ENCODE results near the gene MYT1. TPM values are rescaled to one million over a fixed set of nuclear protein-coding genes. Genes with fewer than 3 reads are reported as not detected.

Gene MYT1
- total and polyA plus RNA-seq, 2 of the 13 experiments (the other 11 are each of a cell fraction or from before 2014, with no cell fraction given): 0.58 to 2.5 TPM

DNA sequence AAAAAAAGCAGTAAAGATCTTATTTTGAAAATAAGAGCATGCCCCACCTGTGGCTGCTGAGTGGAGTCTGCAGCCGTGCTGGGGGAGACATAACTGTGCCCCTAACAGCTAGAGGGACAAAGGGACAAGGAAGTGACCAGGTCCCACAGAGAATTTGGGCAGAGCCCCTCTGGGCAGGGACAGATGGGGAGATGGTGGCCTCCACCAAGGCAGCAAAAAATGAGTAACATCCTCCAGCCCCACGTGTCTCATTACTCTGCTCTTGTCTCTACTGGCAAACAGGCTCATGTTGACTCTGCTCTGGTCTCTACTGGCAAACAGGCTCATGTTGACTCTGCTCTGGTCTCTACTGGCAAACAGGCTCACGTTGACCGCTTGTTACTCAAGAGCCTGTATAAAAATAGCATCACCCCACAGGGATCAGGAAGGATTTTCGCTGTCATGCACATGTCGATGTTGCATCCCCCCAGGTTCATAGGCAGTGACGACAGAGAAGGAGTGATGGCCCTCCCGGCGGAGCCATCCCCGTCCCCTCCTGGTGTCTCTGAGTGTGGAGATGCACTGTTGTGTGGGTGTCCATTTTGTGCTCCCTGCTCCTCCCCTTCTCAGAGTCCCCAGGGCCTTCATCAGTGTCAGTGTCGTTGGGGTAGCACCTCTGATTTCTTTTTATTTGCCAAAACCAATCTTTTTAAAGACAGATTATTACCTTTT lies 74.0 kb downstream of the MYT1 start (continued):
- TF ChIP-seq DR1 (CRISPR knock-in tag; IDR thresholded peaks at IDR 0.05): no peak
- TF ChIP-seq ONECUT2 (CRISPR knock-in tag; IDR thresholded peaks at IDR 0.05): no peak
- TF ChIP-seq POGZ (CRISPR knock-in tag; IDR thresholded peaks at IDR 0.05): peak; percentile 55; the same call in 1 of the 2 replicates
- TF ChIP-seq PPARG (CRISPR knock-in tag; conservative IDR thresholded peaks at IDR 0.05): no peak
- no peak for TF ChIP-seq ZNF468 (CRISPR knock-in tag; IDR thresholded peaks at IDR 0.05)
- no peak for TF ChIP-seq JDP2 (CRISPR knock-in tag; IDR thresholded peaks at IDR 0.05; ENCODE audit: borderline replicate concordance)
- TF ChIP-seq MAFK (conservative IDR thresholded peaks at IDR 0.05 in 1 of 2, IDR thresholded peaks at IDR 0.05 in 1 of 2; ENCODE audit: low read length in 2 of 2): no peak
- TF ChIP-seq ASH2L (IDR thresholded peaks at IDR 0.05; ENCODE audit: insufficient read length, low read depth, low read length): peak; percentile 59
- TF ChIP-seq ZMYM3 (CRISPR knock-in tag; IDR thresholded peaks at IDR 0.05): peak; percentile 89
- peak; percentile 58 for TF ChIP-seq MIXL1 (CRISPR knock-in tag; IDR thresholded peaks at IDR 0.05)
- TF ChIP-seq, protein P1, sequence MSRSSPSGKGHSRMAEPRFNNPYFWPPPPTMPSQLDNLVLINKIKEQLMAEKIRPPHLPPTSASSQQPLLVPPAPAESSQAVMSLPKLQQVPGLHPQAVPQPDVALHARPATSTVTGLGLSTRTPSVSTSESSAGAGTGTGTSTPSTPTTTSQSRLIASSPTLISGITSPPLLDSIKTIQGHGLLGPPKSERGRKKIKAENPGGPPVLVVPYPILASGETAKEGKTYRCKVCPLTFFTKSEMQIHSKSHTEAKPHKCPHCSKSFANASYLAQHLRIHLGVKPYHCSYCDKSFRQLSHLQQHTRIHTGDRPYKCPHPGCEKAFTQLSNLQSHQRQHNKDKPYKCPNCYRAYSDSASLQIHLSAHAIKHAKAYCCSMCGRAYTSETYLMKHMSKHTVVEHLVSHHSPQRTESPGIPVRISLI (CRISPR knock-in tag; IDR thresholded peaks at IDR 0.05; ENCODE audit: borderline replicate concordance): peak; percentile 62; the same call in 1 of the 2 replicates
- no peak for TF ChIP-seq RAD51 (IDR thresholded peaks at IDR 0.05; ENCODE audit: borderline replicate concordance)
- peak; percentile 87 for TF ChIP-seq FOXK2 (IDR thresholded peaks at IDR 0.05)
- no peak for TF ChIP-seq XBP1 (CRISPR knock-in tag; IDR thresholded peaks at IDR 0.05)
- TF ChIP-seq ZNF672 (CRISPR knock-in tag; IDR thresholded peaks at IDR 0.05): no peak
- TF ChIP-seq POLR2G (IDR thresholded peaks at IDR 0.05; ENCODE audit: low read depth, low read length): no peak
- TF ChIP-seq ZNF160 (CRISPR knock-in tag; IDR thresholded peaks at IDR 0.05): peak; percentile 77; the same call in 1 of the 2 replicates
- no peak for TF ChIP-seq TRAFD1 (CRISPR knock-in tag; IDR thresholded peaks at IDR 0.05; ENCODE audit: borderline replicate concordance)
- TF ChIP-seq ZNF75D (CRISPR knock-in tag; IDR thresholded peaks at IDR 0.05; ENCODE audit: borderline replicate concordance): no peak
- TF ChIP-seq ZNF782 (CRISPR knock-in tag; IDR thresholded peaks at IDR 0.05; ENCODE audit: borderline replicate concordance): 0 out of 2 replicates have a peak, but pooled peaks have one; percentile 38
- TF ChIP-seq ZNF709 (CRISPR knock-in tag; IDR thresholded peaks at IDR 0.05): no peak
- TF ChIP-seq ZFYVE20 (CRISPR knock-in tag; IDR thresholded peaks at IDR 0.05; ENCODE audit: borderline replicate concordance, low read depth): no peak
- peak; percentile 91 for TF ChIP-seq FOXA1 (IDR thresholded peaks at IDR 0.05)
- peak; percentile 96 for TF ChIP-seq FOXA1 (CRISPR knock-in tag; IDR thresholded peaks at IDR 0.05)
- TF ChIP-seq SKIL (CRISPR knock-in tag; IDR thresholded peaks at IDR 0.05; ENCODE audit: borderline replicate concordance): peak; percentile 89
- TF ChIP-seq ZNF773 (CRISPR knock-in tag; IDR thresholded peaks at IDR 0.05; ENCODE audit: borderline replicate concordance): no peak
- no peak for TF ChIP-seq ATF7-NPFF (CRISPR knock-in tag; IDR thresholded peaks at IDR 0.05; ENCODE audit: low read depth)
- no peak for TF ChIP-seq ZNF207 (IDR thresholded peaks at IDR 0.05; ENCODE audit: borderline replicate concordance)

Measured in HepG2 (cell line).